Measurements from ENCODE around the gene CCDC34.

Gene CCDC34

GRCh38 chr11:27387362-27387761, 24.3 kb upstream of the CCDC34 start:
- TF ChIP-seq CTCF (IDR thresholded peaks at IDR 0.05; ENCODE audit: low read depth, low read length, missing control alignments) = no peak
- no peak for DNase-seq (ENCODE audit: extremely low read depth, low read depth)
- no peak overlapping the region for H3K4me3 ChIP-seq (replicated peaks; ENCODE audit: low read depth, low read length)

- no peak overlapping the region for H3K4me3 ChIP-seq (replicated peaks; ENCODE audit: low read depth, low read length)
- no peak for DNase-seq (ENCODE audit: extremely low read depth, low read depth)
- TF ChIP-seq CTCF (IDR thresholded peaks at IDR 0.05; ENCODE audit: low read depth, low read length, missing control alignments) = no peak
These were observed 23.3 kb upstream of the CCDC34 start for GRCh38 chr11:27386181-27386845.

- no peak for TF ChIP-seq CTCF (IDR thresholded peaks at IDR 0.05; ENCODE audit: low read depth, low read length, missing control alignments)
- no peak overlapping the region for H3K4me3 ChIP-seq (replicated peaks; ENCODE audit: low read depth, low read length)
- DNase-seq (ENCODE audit: extremely low read depth, low read depth) = no peak
These were observed 22.2 kb upstream of the CCDC34 start for GRCh38 chr11:27385245-27385644.

- DNase-seq (ENCODE audit: extremely low read depth, low read depth) = no peak
- no peak overlapping the region for H3K4me3 ChIP-seq (replicated peaks; ENCODE audit: low read depth, low read length)
- no peak for TF ChIP-seq CTCF (IDR thresholded peaks at IDR 0.05; ENCODE audit: low read depth, low read length, missing control alignments)
These were observed 21.2 kb upstream of the CCDC34 start for GRCh38 chr11:27384227-27384626.

GRCh38 chr11:27383645-27384044, 20.6 kb upstream of the CCDC34 start:
- no peak overlapping the region for H3K4me3 ChIP-seq (replicated peaks; ENCODE audit: low read depth, low read length)
- DNase-seq (ENCODE audit: extremely low read depth, low read depth) = no peak
- no peak for TF ChIP-seq CTCF (IDR thresholded peaks at IDR 0.05; ENCODE audit: low read depth, low read length, missing control alignments)

- no peak for DNase-seq (ENCODE audit: extremely low read depth, low read depth)
- no peak for TF ChIP-seq CTCF (IDR thresholded peaks at IDR 0.05; ENCODE audit: low read depth, low read length, missing control alignments)
- H3K4me3 ChIP-seq (replicated peaks; ENCODE audit: low read depth, low read length) = no peak overlapping the region
These were observed 18.2 kb upstream of the CCDC34 start for GRCh38 chr11:27381238-27381666.

- no peak for DNase-seq (ENCODE audit: extremely low read depth, low read depth)
These were observed 17.8 kb upstream of the CCDC34 start for GRCh38 chr11:27380771-27381170.

More at GRCh38 chr11:27380771-27381170, 17.8 kb upstream of the CCDC34 start:
- no peak for TF ChIP-seq CTCF (IDR thresholded peaks at IDR 0.05; ENCODE audit: low read depth, low read length, missing control alignments)
- no peak overlapping the region for H3K4me3 ChIP-seq (replicated peaks; ENCODE audit: low read depth, low read length)
